ENCODE measurements around the gene SALL3. TPM values are rescaled to one million over a fixed set of nuclear protein-coding genes. Genes with fewer than 3 reads are reported as not detected.

SALL3 gene
- not detected in 2 replicates for total RNA-seq

DNA sequence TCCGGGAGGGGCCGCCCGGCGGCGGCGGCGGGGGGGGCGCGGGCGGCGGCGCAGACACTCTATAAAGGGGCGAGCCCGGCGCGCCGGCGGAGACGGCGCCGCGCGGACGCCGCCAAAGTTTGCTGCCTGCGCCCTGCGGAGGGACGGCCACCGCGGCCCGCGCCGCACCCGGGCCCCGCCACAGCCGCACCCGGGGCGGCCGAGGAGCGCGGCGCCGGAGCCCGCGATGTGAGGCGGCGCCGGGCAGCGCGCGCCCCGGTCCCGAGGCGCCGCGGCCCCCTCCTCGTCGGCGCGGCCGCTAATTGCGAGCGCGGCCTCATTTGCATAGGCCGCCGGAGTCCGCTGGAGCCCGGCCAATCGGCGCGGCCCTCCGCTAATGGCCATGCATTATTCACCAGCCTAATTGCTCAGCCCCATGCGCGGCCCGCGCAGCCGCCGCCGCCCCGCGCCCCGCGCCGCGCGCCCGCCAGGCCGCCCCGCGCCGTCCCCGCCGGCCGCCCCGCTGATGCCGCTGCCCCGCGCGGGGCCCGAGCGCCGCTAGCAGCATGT is at the start of gene SALL3:
Gene SALL3, plus strand, starts transcription at position 89 of the 549 bp plus-strand sequence. Its CDS starts 457 bp downstream, at position 546.
- TF ChIP-seq, protein P1, sequence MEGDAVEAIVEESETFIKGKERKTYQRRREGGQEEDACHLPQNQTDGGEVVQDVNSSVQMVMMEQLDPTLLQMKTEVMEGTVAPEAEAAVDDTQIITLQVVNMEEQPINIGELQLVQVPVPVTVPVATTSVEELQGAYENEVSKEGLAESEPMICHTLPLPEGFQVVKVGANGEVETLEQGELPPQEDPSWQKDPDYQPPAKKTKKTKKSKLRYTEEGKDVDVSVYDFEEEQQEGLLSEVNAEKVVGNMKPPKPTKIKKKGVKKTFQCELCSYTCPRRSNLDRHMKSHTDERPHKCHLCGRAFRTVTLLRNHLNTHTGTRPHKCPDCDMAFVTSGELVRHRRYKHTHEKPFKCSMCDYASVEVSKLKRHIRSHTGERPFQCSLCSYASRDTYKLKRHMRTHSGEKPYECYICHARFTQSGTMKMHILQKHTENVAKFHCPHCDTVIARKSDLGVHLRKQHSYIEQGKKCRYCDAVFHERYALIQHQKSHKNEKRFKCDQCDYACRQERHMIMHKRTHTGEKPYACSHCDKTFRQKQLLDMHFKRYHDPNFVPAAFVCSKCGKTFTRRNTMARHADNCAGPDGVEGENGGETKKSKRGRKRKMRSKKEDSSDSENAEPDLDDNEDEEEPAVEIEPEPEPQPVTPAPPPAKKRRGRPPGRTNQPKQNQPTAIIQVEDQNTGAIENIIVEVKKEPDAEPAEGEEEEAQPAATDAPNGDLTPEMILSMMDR (IDR thresholded peaks at IDR 0.05): no peak
- H3K4me3 Mint-ChIP-seq: no peak within 1 kb of the TSS
- H3K4me1 Mint-ChIP-seq: peaks cover 4% of the 10 kb centered on the region
- no peak for ATAC-seq (ENCODE audit: low read depth)
- no peaks in the 10 kb centered on the region for H3K9me3 Mint-ChIP-seq
- intact Hi-C loops (cut with micrococcal nuclease): loop anchor here (10.0 kb wide), 1 partner anchor 665 kb away; no protein-coding TSS in a partner anchor
- CTCF ChIA-PET: no interaction called here
- POLR2A ChIA-PET: no interaction called here
- no peak for DNase-seq
- no peak within 1 kb of the TSS for H3K27ac Mint-ChIP-seq
- H3K36me3 Mint-ChIP-seq (ENCODE audit: low read depth): no peaks in the 10 kb centered on the region
- H3K27me3 Mint-ChIP-seq: peaks cover 51% of the 10 kb centered on the region

- no peaks in the 10 kb centered on the region for H3K36me3 Mint-ChIP-seq (ENCODE audit: low read depth)
Measured at GRCh38 chr18:78932281-78932680, 47.3 kb upstream of the SALL3 start.

DNA sequence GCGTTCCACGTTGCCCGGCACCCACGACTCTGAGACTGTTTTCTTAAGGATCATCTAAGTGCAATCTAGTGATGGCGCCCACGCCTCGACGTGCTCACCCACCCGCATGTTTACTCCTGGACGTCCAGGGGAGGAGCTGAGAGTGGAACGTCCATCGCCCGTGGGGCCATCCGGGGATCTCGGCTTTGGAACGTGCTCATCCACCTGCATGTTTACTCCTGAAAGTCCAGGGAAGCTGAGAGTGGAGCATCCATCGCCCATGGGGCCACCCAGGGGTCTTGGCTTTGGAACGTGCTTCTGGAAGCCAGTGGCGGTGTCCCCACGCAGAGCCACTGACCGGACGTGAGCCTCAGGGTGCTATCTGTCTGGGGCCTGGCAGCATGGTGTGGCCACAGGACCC is 45.6 kb upstream of the SALL3 start:
- ChIA-PET POLR2A (no interaction called here), CTCF (no interaction called here)
- H3K27ac Mint-ChIP-seq: no peak overlapping the region
- no peaks in the 10 kb centered on the region for H3K9me3 Mint-ChIP-seq
- ATAC-seq (ENCODE audit: low read depth) (no peak), DNase-seq (no peak)
- TF ChIP-seq, protein P1 (IDR thresholded peaks at IDR 0.05): no peak
- intact Hi-C loops (cut with micrococcal nuclease): no loop called here
- H3K4me1 Mint-ChIP-seq: no peaks in the 10 kb centered on the region
- H3K27me3 Mint-ChIP-seq: no peaks in the 10 kb centered on the region
- H3K4me3 Mint-ChIP-seq: no peak overlapping the region
- H3K36me3 Mint-ChIP-seq (ENCODE audit: low read depth): no peaks in the 10 kb centered on the region

More at GRCh38 chr18:78932281-78932680, 47.3 kb upstream of the SALL3 start:
- no peak overlapping the region for H3K4me3 Mint-ChIP-seq
- H3K27me3 Mint-ChIP-seq: no peaks in the 10 kb centered on the region
- CTCF ChIA-PET: no interaction called here
- intact Hi-C loops (cut with micrococcal nuclease): no loop called here
- ATAC-seq (ENCODE audit: low read depth) (no peak), DNase-seq (no peak)
- TF ChIP-seq, protein P1 (IDR thresholded peaks at IDR 0.05): no peak
- no peaks in the 10 kb centered on the region for H3K9me3 Mint-ChIP-seq
- H3K4me1 Mint-ChIP-seq: no peaks in the 10 kb centered on the region
- H3K27ac Mint-ChIP-seq: no peak overlapping the region
- POLR2A ChIA-PET: no interaction called here

- no peak for ATAC-seq (ENCODE audit: low read depth)
- no peaks in the 10 kb centered on the region for H3K27me3 Mint-ChIP-seq
- CTCF ChIA-PET: no interaction called here
Measured at GRCh38 chr18:78934551-78935225, 44.9 kb upstream of the SALL3 start.

GRCh38 chr18:78935406-78935805 is 44.2 kb upstream of the SALL3 start:
- Mint-ChIP-seq H3K4me1 (no peaks in the 10 kb centered on the region), H3K27ac (no peak overlapping the region), H3K9me3 (no peaks in the 10 kb centered on the region), H3K27me3 (no peaks in the 10 kb centered on the region), H3K36me3 (ENCODE audit: low read depth) (no peaks in the 10 kb centered on the region), H3K4me3 (no peak overlapping the region)
- ChIA-PET CTCF (no interaction called here), POLR2A (no interaction called here)
- ATAC-seq (ENCODE audit: low read depth) (no peak), DNase-seq (no peak)
- intact Hi-C loops (cut with micrococcal nuclease): no loop called here
- TF ChIP-seq, protein P1 (IDR thresholded peaks at IDR 0.05): no peak

More at GRCh38 chr18:78934551-78935225, 44.9 kb upstream of the SALL3 start:
- TF ChIP-seq, protein P1 (IDR thresholded peaks at IDR 0.05): no peak
- H3K9me3 Mint-ChIP-seq: no peaks in the 10 kb centered on the region
- no peak overlapping the region for H3K27ac Mint-ChIP-seq
- intact Hi-C loops (cut with micrococcal nuclease): no loop called here
- no peak for DNase-seq
- POLR2A ChIA-PET: no interaction called here
- no peak overlapping the region for H3K4me3 Mint-ChIP-seq
- no peaks in the 10 kb centered on the region for H3K36me3 Mint-ChIP-seq (ENCODE audit: low read depth)
- H3K4me1 Mint-ChIP-seq: no peaks in the 10 kb centered on the region

Measured in activated B cell treated with CpG ODN at 0.5 μM for 24 hours (primary cell).